Upper lobe of left lung (tissue), 6 donors: ENCODE measurements around the gene CENPV. TPM values are rescaled to one million over a fixed set of nuclear protein-coding genes. Genes with fewer than 3 reads are reported as not detected.
"Not testable (repeated sequence)": the region's sequence is repeated elsewhere in the genome, so short reads cannot be mapped to it uniquely, and the experiment has no call there.

ENCODE experiments used
- ATAC-seq, 2 donors: fragments of 200-7000 bp; cut with Tn5 transposase; one replicate each; pipeline ENCODE4 v1.9.1; 2022; ENCODE audit warnings: mild to moderate bottlenecking in 2 of 2, moderate library complexity in 2 of 2; ENCODE audit not compliant: low FRiP score in 2 of 2
- DNase-seq, 2 donors: peaks; one replicate each; pipeline ENCODE4 v3.0.0-alpha.2; 2019 to 2020
- H3K27ac ChIP-seq, 4 donors: fragments of 200-600 bp; sonication (generic); one replicate each; pipeline ENCODE4 v1.5.1; 2016 to 2019
- H3K27me3 ChIP-seq, 4 donors: fragments of 200-600 bp; sonication (generic); one replicate each; pipeline ENCODE4 v1.5.1; 2017 to 2019
- H3K36me3 ChIP-seq, 4 donors: fragments of 200-600 bp; sonication (generic); one replicate each; pipeline ENCODE4 v1.5.1; 2016 to 2019
- H3K4me1 ChIP-seq, 4 donors: fragments of 200-600 bp; sonication (generic); one replicate each; pipeline ENCODE4 v1.5.1; 2018 to 2019
- H3K4me3 ChIP-seq, 4 donors: fragments of 200-600 bp; sonication (generic); one replicate each; pipeline ENCODE4 v1.5.1; 2017 to 2019; ENCODE audit warnings: mild to moderate bottlenecking in 2 of 4, moderate library complexity in 1 of 4
- H3K9me3 ChIP-seq, 4 donors: fragments of 200-600 bp; sonication (generic); one replicate each; pipeline ENCODE4 v1.5.1; 2018 to 2019
- EP300 ChIP-seq, 4 donors: sonication (generic); formaldehyde crosslinking; IDR thresholded peaks; one replicate each; pipeline ENCODE4 v1.5.1; 2017; ENCODE audit warnings: antibody characterized with exemption in 4 of 4, control low read depth in 2 of 4
- POLR2A ChIP-seq, 4 donors: fragments of 450-650 bp; IDR thresholded peaks; one replicate each; pipeline ENCODE4 v1.5.1; 2016 to 2017; ENCODE audit warnings: antibody characterized with exemption in 4 of 4, mild to moderate bottlenecking in 2 of 4
- POLR2AphosphoS5 ChIP-seq, 2 donors: sonication (generic); formaldehyde crosslinking; IDR thresholded peaks; one replicate each; pipeline ENCODE4 v1.5.1; 2017; ENCODE audit warnings: antibody characterized with exemption in 2 of 2
- WGBS, 2 donors: methylation state at CpG; one replicate each; pipeline ENCODE4 v1.1.5; 2017 to 2018; 5-methylcytosine and 5-hydroxymethylcytosine counted together
- total RNA-seq, 6 donors: library from RNA; depleted of rRNA in 4 of 6; stranded (reverse); fragments of >200 nt in 4 of 6; gene quantifications; one replicate each; pipeline versions ENCODE4 v1.1.0 to v1.2.1, GENCODE V29; 2016 to 2021
- TF ChIP-seq, protein P1 (sequence below), 6 experiments: fragments of 450-650 bp in 4 of 6; fragments of 200-600 bp in 2 of 6; sonication (generic) in 2 of 6; IDR thresholded peaks; one replicate each; pipeline ENCODE4 v1.5.1; 2016 to 2019; ENCODE audit warnings: antibody characterized with exemption in 6 of 6
- donor health status: DM: no; HTN: no; CAD: no; lungs with moderate emphysema.
- donor health status: DM: no; HTN: yes; CAD: no; lungs with severe emphysema.

CENPV gene
- total RNA-seq, 6 donors from 2014 or later: 3.4 to 30.4 (median 11.1) TPM

DNA sequence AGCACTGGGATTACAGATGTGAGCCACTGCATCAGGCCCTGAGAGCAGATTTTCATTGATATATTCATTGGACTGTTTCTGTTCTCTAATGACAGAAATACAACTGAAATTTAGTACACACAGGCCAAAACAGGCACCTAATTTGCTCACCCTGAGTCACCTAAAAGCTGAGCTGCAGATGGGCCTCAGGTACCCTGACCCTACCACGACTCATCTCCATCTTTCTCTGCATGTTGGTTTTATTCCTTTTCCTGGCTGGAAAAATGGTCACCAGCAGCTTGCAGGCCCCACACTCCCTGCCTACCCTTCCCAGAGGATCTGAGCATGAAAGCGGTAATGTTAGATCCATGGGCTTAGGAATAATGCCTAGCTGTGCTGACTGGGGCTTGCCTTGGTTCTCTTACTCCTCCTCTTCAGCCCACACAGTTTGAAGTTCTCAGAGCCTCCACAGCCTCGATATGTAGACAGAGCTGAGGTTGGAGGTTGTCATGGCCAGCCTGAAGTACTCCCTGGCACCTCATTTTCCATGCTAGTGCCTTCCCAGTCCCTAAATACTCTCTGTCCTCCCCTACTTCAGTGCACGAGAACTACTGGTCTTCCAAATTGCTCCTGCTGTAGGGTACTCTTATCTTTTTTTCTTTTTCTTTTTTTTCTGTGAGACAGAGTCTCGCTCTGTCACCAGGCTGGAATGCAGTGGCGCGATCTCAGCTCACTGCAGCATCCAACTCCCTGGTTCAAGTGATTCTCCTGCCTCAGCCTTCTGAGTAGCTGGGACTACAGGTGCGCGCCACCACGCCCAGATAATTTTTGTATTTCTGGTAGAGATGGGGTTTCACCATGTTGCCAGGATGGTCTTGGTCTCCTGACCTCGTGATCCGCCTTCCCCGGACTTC lies 51.1 kb downstream of the CENPV start:
- WGBS, 2 donors: 88 to 90% methylated on average over 13 of the region's 13 CpGs
- Histone ChIP-seq H3K27me3 (no peaks in the 10 kb centered on the region), H3K4me3 (no peak overlapping the region), H3K27ac (peak overlapping the region in 3 of 4 donors; percentile 17 to 48 (median 39)), H3K9me3 (no peaks in the 10 kb centered on the region), H3K4me1 (no peaks in the 10 kb centered on the region), H3K36me3 (peaks cover 0 to 22% (median 0%) of the 10 kb centered on the region in 4 donors)
- DNase-seq (no peak), ATAC-seq (no peak)
- TF ChIP-seq POLR2AphosphoS5 (IDR thresholded peaks at IDR 0.05) (peak; percentile 37 to 79), POLR2A (IDR thresholded peaks at IDR 0.05) (no peak), EP300 (IDR thresholded peaks at IDR 0.05) (peak in 1 of 4 donors; percentile 8)
- TF ChIP-seq, protein P1, sequence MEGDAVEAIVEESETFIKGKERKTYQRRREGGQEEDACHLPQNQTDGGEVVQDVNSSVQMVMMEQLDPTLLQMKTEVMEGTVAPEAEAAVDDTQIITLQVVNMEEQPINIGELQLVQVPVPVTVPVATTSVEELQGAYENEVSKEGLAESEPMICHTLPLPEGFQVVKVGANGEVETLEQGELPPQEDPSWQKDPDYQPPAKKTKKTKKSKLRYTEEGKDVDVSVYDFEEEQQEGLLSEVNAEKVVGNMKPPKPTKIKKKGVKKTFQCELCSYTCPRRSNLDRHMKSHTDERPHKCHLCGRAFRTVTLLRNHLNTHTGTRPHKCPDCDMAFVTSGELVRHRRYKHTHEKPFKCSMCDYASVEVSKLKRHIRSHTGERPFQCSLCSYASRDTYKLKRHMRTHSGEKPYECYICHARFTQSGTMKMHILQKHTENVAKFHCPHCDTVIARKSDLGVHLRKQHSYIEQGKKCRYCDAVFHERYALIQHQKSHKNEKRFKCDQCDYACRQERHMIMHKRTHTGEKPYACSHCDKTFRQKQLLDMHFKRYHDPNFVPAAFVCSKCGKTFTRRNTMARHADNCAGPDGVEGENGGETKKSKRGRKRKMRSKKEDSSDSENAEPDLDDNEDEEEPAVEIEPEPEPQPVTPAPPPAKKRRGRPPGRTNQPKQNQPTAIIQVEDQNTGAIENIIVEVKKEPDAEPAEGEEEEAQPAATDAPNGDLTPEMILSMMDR (IDR thresholded peaks at IDR 0.05): no peak

DNA sequence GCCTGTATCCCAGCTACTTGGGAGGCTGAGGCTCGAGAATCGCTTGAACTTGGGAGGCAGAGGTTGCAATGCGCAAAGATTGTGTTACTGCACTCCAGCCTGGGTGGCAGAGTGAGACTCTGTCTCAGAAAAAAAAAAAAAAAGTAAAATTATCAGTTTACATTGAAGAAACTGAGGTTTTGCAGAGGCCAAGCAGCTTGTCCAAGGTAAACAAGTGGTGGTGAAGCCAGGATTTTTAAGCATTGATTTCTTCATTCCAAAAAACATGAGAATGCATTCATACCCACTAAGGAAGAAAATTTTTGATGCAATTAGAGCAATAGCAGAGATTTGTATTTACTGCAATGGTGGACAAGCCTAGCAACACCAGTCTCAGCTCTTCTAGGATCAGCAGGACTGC lies 52.7 kb downstream of the CENPV start:
- 93 to 97% methylated on average over 3 of the region's 3 CpGs for WGBS, 2 donors
- DNase-seq (no peak), ATAC-seq (no peak)

DNA sequence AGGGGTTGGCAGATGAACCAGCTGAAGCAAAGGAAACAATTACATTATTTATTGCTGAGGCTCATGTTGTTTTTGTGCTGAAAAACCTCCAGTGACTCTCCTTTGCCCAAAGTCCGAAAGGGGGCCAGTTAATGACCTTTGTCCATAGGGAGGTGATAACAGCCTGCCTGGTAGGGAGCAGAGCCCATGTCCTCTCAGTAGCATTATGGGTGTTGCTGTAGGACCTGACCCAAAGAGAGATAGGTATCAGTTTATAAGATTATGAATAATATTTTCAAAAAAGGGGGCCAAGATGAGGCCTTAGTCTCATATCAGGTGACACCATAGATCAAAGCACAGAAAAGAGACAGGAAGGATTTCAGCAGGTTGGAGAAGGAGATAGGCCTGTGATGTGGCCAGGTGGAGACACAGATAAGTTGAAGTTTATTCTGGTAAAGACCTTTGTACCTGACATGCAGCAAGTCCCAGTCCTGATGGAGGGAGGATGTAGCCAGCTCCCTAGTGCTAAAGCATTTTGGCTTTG lies 55.1 kb downstream of the CENPV start:
- no peaks in the 10 kb centered on the region for H3K9me3 ChIP-seq
- peaks cover 0 to 14% (median 0%) of the 10 kb centered on the region in 4 donors for H3K36me3 ChIP-seq
- ATAC-seq (no peak), DNase-seq (no peak)
- H3K27me3 ChIP-seq: no peaks in the 10 kb centered on the region
- no peak overlapping the region for H3K4me3 ChIP-seq
- TF ChIP-seq POLR2AphosphoS5 (IDR thresholded peaks at IDR 0.05): no peak
- no peak for TF ChIP-seq POLR2A (IDR thresholded peaks at IDR 0.05)
- TF ChIP-seq, protein P1 (IDR thresholded peaks at IDR 0.05): no peak
- no peak for TF ChIP-seq EP300 (IDR thresholded peaks at IDR 0.05)
- 100% methylated on average over 1 of the region's 1 CpG for WGBS, 2 donors
- H3K27ac ChIP-seq: no peak overlapping the region
- no peaks in the 10 kb centered on the region for H3K4me1 ChIP-seq

More for the DNA sequence above, 52.7 kb downstream of the CENPV start:
- Histone ChIP-seq H3K4me1 (no peaks in the 10 kb centered on the region), H3K27me3 (no peaks in the 10 kb centered on the region), H3K4me3 (no peak overlapping the region), H3K9me3 (no peaks in the 10 kb centered on the region), H3K27ac (no peak overlapping the region), H3K36me3 (peaks cover 0 to 18% (median 0%) of the 10 kb centered on the region in 4 donors)
- TF ChIP-seq POLR2A (IDR thresholded peaks at IDR 0.05): no peak
- TF ChIP-seq EP300 (IDR thresholded peaks at IDR 0.05): no peak
- TF ChIP-seq POLR2AphosphoS5 (IDR thresholded peaks at IDR 0.05): no peak
- TF ChIP-seq, protein P1 (IDR thresholded peaks at IDR 0.05): no peak

DNA sequence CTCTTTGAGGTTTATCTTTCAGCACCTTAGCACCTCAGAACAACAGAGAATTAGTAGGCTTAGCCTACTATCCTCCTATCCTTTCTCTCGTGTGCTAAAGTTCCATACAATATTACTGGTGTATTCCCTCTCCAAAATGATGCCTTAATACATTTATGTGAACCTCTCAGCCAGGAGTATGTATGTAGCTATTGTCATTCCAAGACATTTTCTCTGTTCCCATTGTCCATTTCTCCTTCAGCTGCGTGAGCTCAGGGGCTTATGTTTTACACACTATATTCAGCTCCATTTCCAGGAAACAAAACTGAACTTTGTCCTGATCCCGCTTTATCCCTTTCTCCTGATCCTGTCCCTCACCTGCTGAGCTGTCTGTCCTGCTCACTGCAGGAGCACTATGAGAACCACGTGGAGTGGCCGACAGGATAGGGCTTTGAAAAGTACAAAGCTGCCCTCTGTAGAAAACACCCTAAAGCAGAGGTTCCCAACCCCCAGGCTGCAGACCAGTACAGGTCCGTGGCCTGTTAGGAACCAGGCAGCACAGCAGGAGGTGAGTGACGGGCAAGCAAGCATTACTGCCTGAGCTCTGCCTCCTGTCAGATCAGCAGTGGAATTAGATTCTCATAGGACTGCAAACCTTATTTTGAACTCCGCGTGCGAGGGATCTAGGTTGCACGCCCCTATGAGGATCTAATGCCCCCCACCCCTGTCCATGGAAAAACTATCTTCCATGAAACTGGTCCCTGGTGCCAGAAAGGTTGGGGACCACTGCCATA lies 55.7 kb downstream of the CENPV start:
- no peak overlapping the region for H3K4me3 ChIP-seq
- no peaks in the 10 kb centered on the region for H3K4me1 ChIP-seq
- 87 to 91% methylated on average over 9 to 11 of the region's 11 CpGs for WGBS, 2 donors
- H3K9me3 ChIP-seq: no peaks in the 10 kb centered on the region
- TF ChIP-seq POLR2AphosphoS5 (IDR thresholded peaks at IDR 0.05): no peak
- TF ChIP-seq POLR2A (IDR thresholded peaks at IDR 0.05): no peak
- TF ChIP-seq, protein P1 (IDR thresholded peaks at IDR 0.05): no peak
- TF ChIP-seq EP300 (IDR thresholded peaks at IDR 0.05): no peak
- ATAC-seq (no peak), DNase-seq (no peak)
- H3K36me3 ChIP-seq: peaks cover 0 to 14% (median 0%) of the 10 kb centered on the region in 4 donors
- no peaks in the 10 kb centered on the region for H3K27me3 ChIP-seq
- H3K27ac ChIP-seq: no peak overlapping the region

DNA sequence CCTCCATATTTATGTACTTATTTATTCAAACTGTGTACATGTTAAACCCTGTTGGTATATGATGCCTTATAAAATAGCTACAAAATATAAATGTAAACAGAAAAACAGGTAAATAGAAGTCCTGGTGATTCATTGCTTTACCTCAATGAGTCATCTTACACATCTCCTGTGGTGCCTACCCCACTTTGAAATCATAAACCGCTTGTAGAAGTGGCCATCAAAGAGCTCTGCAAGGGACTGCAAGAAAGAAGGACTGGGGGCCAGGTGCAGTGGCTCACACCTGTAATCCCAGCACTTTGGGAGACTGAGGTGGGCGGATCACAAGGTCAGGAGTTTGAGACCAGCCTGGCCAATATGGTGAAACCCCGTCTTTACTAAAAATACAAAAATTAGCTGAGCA lies 57.2 kb downstream of the CENPV start:
- 84 to 94% methylated on average over 3 of the region's 3 CpGs for WGBS, 2 donors

More for the DNA sequence above, 57.2 kb downstream of the CENPV start:
- H3K4me1 ChIP-seq, H3K9me3 ChIP-seq, H3K27ac ChIP-seq, H3K4me3 ChIP-seq, H3K36me3 ChIP-seq, DNase-seq, ATAC-seq, H3K27me3 ChIP-seq: not testable (repeated sequence)
